ENCODE data around the gene GET3.
"Not testable (repeated sequence)": the region's sequence is repeated elsewhere in the genome, so short reads cannot be mapped to it uniquely, and the experiment has no call there.

GET3 gene

DNA sequence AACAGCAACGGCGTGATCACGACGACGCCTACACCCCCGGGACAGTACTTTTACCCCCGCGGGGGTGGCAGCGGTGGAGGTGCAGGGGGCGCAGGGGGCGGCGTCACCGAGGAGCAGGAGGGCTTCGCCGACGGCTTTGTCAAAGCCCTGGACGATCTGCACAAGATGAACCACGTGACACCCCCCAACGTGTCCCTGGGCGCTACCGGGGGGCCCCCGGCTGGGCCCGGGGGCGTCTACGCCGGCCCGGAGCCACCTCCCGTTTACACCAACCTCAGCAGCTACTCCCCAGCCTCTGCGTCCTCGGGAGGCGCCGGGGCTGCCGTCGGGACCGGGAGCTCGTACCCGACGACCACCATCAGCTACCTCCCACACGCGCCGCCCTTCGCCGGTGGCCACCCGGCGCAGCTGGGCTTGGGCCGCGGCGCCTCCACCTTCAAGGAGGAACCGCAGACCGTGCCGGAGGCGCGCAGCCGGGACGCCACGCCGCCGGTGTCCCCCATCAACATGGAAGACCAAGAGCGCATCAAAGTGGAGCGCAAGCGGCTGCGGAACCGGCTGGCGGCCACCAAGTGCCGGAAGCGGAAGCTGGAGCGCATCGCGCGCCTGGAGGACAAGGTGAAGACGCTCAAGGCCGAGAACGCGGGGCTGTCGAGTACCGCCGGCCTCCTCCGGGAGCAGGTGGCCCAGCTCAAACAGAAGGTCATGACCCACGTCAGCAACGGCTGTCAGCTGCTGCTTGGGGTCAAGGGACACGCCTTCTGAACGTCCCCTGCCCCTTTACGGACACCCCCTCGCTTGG is 55.0 kb downstream of the GET3 start:
- DNase-seq (ENCODE audit: low spot score): no peak

DNA sequence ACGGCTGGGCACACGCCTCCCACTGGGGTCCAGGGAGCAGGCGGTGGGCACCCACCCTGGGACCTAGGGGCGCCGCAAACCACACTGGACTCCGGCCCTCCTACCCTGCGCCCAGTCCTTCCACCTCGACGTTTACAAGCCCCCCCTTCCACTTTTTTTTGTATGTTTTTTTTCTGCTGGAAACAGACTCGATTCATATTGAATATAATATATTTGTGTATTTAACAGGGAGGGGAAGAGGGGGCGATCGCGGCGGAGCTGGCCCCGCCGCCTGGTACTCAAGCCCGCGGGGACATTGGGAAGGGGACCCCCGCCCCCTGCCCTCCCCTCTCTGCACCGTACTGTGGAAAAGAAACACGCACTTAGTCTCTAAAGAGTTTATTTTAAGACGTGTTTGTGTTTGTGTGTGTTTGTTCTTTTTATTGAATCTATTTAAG is 55.6 kb downstream of the GET3 start:
- no peak for DNase-seq (ENCODE audit: low spot score)

DNA sequence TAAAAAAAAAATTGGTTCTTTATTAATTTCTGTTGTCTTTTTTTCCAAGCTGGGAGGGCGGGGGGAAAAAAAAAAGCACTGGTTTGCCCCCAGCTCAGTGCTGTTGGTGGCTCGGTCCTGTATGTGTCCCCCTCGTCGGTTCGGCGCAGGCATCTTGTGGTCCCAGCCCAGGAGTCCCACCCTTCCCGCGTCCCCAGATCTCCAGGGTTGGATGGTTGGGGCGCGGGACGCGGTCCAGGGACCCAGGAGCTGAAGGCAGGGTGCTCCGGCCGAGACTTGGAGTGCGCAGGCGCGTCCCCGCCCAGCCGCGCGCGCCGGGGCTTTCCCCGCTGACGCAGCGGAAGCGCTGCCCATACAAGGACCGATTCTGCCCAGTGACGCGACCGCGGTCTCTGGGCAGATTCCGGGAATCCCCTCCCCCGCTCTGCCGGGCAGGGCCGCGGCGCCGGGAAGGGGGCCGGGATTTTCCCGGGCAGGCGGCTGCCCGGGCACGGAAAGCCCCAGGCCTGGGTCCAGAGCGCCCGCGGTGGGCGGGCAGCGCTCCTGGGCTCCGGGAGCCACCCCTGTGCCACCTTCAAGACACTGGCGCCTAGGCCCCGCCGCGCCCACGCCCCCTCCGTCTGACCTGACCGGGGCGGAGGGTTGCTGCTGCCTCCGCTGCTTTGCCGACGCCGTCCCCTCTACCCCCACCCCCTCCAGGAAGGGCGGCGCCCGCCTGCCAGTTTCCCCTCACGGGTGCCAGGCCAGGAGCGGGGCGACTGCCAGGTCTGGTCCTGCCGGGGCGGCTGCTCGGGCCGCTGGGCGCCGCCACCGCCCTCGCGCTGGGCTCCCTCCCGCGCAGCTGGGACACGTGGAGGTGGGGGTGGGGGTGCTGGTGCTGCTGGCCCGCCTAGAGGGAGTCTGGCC is 56.2 kb downstream of the GET3 start:
- peak; percentile 94 for DNase-seq (ENCODE audit: low spot score)

GRCh38 chr19:12794196-12794941 is 57.1 kb downstream of the GET3 start:
- no peak for DNase-seq (ENCODE audit: low spot score)

- no peak for DNase-seq (ENCODE audit: low spot score)
These were observed 57.7 kb downstream of the GET3 start for GRCh38 chr19:12794971-12795381.

DNA sequence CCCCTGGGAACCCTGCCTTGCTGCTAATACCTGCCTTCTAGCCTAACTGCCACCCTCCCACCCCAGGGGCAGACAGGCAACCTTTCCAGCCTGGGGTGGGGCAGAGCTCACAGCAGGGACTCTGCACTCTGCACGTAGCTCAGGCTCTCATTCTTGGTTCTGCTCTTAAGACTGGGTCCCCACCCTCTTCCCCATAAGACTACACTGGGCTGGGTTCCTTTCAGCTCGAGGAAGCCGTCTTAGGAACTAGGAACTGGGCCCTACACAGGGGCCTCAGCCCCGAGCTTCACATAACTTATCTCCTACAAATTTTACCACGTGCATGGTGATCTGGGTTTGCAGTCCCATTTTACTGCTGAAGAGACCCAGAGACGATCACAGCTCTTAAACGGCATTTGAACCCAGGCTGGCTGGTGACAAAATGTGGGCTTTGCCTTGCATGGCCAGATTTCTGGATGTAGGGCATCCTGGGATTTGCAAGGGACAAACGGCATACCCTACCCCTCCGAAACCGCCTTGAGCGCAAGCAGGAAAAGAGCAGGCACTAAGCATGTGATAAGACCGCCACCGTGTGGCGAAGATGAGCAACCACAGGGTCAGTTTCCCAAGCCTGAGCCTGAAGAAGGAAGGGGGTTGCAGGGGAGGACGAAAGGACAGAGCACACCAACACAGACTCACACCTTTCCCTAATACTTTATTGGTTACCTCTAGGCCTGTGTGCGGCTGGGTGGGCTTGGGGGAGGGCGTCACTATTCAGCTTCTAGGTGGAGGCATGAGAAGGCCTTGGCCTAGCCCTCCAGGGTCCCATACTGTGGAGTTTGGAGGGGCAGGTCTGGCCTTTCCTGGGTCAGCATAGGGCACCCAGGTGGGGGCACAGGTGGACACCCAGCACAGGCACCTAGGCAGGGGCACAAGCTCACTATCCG is 59.1 kb downstream of the GET3 start:
- peak; percentile 80 for DNase-seq (ENCODE audit: low spot score)

- DNase-seq (ENCODE audit: low spot score): no peak
These were observed 59.9 kb downstream of the GET3 start for GRCh38 chr19:12797141-12797587.

GRCh38 chr19:12797607-12798006 is 60.3 kb downstream of the GET3 start:
- DNase-seq (ENCODE audit: low spot score): not testable (repeated sequence)
